H1 (cell line): Measurements from ENCODE around the gene GSG1L2. TPM values are rescaled to one million over a fixed set of nuclear protein-coding genes. Genes with fewer than 3 reads are reported as not detected.

Experiments used
- CTCF ChIA-PET: fragments of 300-600 bp; sonication (Branson Sonifier 250); formaldehyde crosslinking; loops from one replicate; lab custom pipeline; 2021; ENCODE audit not compliant: partially characterized antibody; lab: Charles Lee
- POLR2A ChIA-PET: fragments of 300-600 bp; sonication (Branson Sonifier 250); formaldehyde crosslinking; loops from one replicate; lab custom pipeline; 2021; ENCODE audit warnings: inconsistent platforms; ENCODE audit not compliant: partially characterized antibody; lab: Charles Lee
- DNase-seq, 2 experiments: peaks; one replicate each; pipeline versions ENCODE4 v3.0.0 to v3.0.0-alpha.2; 2010 to 2022; ENCODE audit warnings: low spot score in 2 of 2, low read depth in 1 of 2, mixed read lengths in 1 of 2
- FAIRE-seq: peaks from 2 replicates; lab custom pipeline; 2011; peaks lifted over from hg19 to GRCh38; lab: Jason Lieb, UNC
- H2AFZ ChIP-seq: 2 replicates; pipeline ENCODE4 v1.8.1; 2012; ENCODE audit warnings: low read length, inconsistent platforms
- H2AK5ac ChIP-seq: 2 replicates; pipeline ENCODE4 v1.6.1; 2013; ENCODE audit warnings: low read depth, low read length
- H2BK120ac ChIP-seq: replicated peaks from 2 replicates; pipeline ENCODE3; 2013; ENCODE audit warnings: low read depth, low read length, inconsistent platforms
- H2BK12ac ChIP-seq: 2 replicates; pipeline ENCODE4 v1.6.1; 2013; ENCODE audit warnings: low read depth, low read length
- H2BK15ac ChIP-seq: 2 replicates; pipeline ENCODE4 v1.6.1; 2013; ENCODE audit warnings: low read length
- H2BK20ac ChIP-seq: 2 replicates; pipeline ENCODE4 v1.6.1; 2013; ENCODE audit warnings: low read length
- H2BK5ac ChIP-seq: 2 replicates; pipeline ENCODE4 v1.6.1; 2013; ENCODE audit warnings: low read depth, low read length
- H3K14ac ChIP-seq: 2 replicates; pipeline ENCODE4 v1.6.1; 2013; ENCODE audit warnings: inconsistent platforms; ENCODE audit not compliant: insufficient read length
- H3K18ac ChIP-seq: 2 replicates; pipeline ENCODE4 v1.6.1; 2013; ENCODE audit warnings: low read length; ENCODE audit errors: extremely low read depth
- H3K23ac ChIP-seq: 2 replicates; pipeline ENCODE4 v1.6.1; 2013; ENCODE audit warnings: inconsistent platforms; ENCODE audit not compliant: insufficient read length
- H3K23me2 ChIP-seq: 2 replicates; pipeline ENCODE4 v1.6.1; 2013; ENCODE audit warnings: low read depth, low read length
- H3K27ac ChIP-seq: 2 replicates; pipeline ENCODE4 v1.6.1; 2011; ENCODE audit warnings: low read depth, low read length, inconsistent platforms
- H3K27me3 ChIP-seq, 4 experiments: replicated peaks in 1 of 4; 1 replicate in 1 of 4; 2 replicates in 3 of 4; pipeline versions ENCODE4 v1.6.1 to v1.8.1; 2011 to 2013; ENCODE audit warnings: low read length in 3 of 4, mild to moderate bottlenecking in 3 of 4, inconsistent platforms in 2 of 4, mixed read lengths in 2 of 4, moderate library complexity in 1 of 4; ENCODE audit not compliant: control insufficient read depth in 3 of 4, insufficient read depth in 3 of 4; ENCODE audit errors: extremely low read depth in 1 of 4
- H3K36me3 ChIP-seq, 4 experiments: 2 replicates each; pipeline versions ENCODE4 v1.6.1 to v1.8.1; 2011 to 2013; ENCODE audit warnings: mild to moderate bottlenecking in 4 of 4, low read length in 3 of 4, moderate library complexity in 2 of 4, control low read depth in 1 of 4, inconsistent platforms in 1 of 4; ENCODE audit not compliant: insufficient read depth in 4 of 4, control insufficient read depth in 2 of 4
- H3K4ac ChIP-seq: replicated peaks from 2 replicates; pipeline ENCODE3; 2013; ENCODE audit warnings: low read length, low read depth, mixed read lengths, inconsistent platforms; ENCODE audit not compliant: insufficient read length
- H3K4me1 ChIP-seq, 4 experiments: replicated peaks in 1 of 4; 1 replicate in 1 of 4; 2 replicates in 3 of 4; pipeline versions ENCODE4 v1.6.1 to v1.8.1; 2011 to 2013; ENCODE audit warnings: low read length in 3 of 4, inconsistent platforms in 2 of 4, mixed read lengths in 1 of 4; ENCODE audit not compliant: insufficient read depth in 4 of 4, control insufficient read depth in 3 of 4
- H3K4me2 ChIP-seq, 2 experiments: 2 replicates each; pipeline versions ENCODE4 v1.6.1 to v1.8.1; 2011 to 2013; ENCODE audit warnings: low read depth in 2 of 2, low read length in 2 of 2, control low read depth in 1 of 2, inconsistent platforms in 1 of 2, mild to moderate bottlenecking in 1 of 2; ENCODE audit not compliant: insufficient read depth in 1 of 2
- H3K4me3 ChIP-seq, 4 experiments: fragments of 200-600, 300-600 bp in 1 of 4; sonication (generic), shearing (Covaris generic), sonication (Bioruptor Twin) in 1 of 4; 2 replicates each; pipeline versions ENCODE4 v1.5.1 to v1.8.1; 2011 to 2016; ENCODE audit warnings: low read length in 4 of 4, low read depth in 3 of 4, control low read depth in 2 of 4, inconsistent platforms in 2 of 4, mild to moderate bottlenecking in 2 of 4, mixed read lengths in 1 of 4, moderate library complexity in 1 of 4; ENCODE audit not compliant: insufficient read depth in 2 of 4; ENCODE audit errors: extremely low read depth in 1 of 4
- H3K56ac ChIP-seq: replicated peaks from 2 replicates; pipeline ENCODE3; 2013; ENCODE audit warnings: low read depth, mild to moderate bottlenecking, mixed read lengths, low read length, inconsistent platforms; ENCODE audit not compliant: insufficient read length
- H3K79me1 ChIP-seq: 2 replicates; pipeline ENCODE4 v1.6.1; 2013; ENCODE audit warnings: low read depth, low read length, control low read depth
- H3K79me2 ChIP-seq, 2 experiments: 2 replicates each; pipeline versions ENCODE4 v1.6.1 to v1.8.1; 2012 to 2013; ENCODE audit warnings: low read length in 2 of 2, mild to moderate bottlenecking in 2 of 2, inconsistent platforms in 1 of 2; ENCODE audit not compliant: insufficient read depth in 2 of 2, control insufficient read depth in 1 of 2
- H3K9ac ChIP-seq, 4 experiments: replicated peaks in 1 of 4; 1 replicate in 1 of 4; 2 replicates in 3 of 4; pipeline versions ENCODE4 v1.6.1 to v1.8.1; 2011 to 2013; ENCODE audit warnings: low read depth in 3 of 4, low read length in 3 of 4, control low read depth in 2 of 4, mild to moderate bottlenecking in 2 of 4, moderate library complexity in 2 of 4, inconsistent platforms in 1 of 4; ENCODE audit errors: extremely low read depth in 1 of 4
- H3K9me3 ChIP-seq, 2 experiments: 2 replicates each; pipeline versions ENCODE4 v1.6.1 to v1.8.1; 2012 to 2013; ENCODE audit warnings: mild to moderate bottlenecking in 2 of 2, moderate library complexity in 2 of 2, control low read depth in 1 of 2, inconsistent platforms in 1 of 2, low read depth in 1 of 2, low read length in 1 of 2, mixed read lengths in 1 of 2; ENCODE audit not compliant: insufficient read depth in 2 of 2
- H4K20me1 ChIP-seq, 2 experiments: replicated peaks in 1 of 2; 2 replicates each; pipeline versions ENCODE3 to v1.8.1; 2011 to 2013; ENCODE audit warnings: inconsistent platforms in 2 of 2, low read length in 2 of 2, mild to moderate bottlenecking in 1 of 2; ENCODE audit not compliant: insufficient read depth in 2 of 2, control insufficient read depth in 1 of 2
- H4K5ac ChIP-seq: 2 replicates; pipeline ENCODE4 v1.6.1; 2013; ENCODE audit warnings: low read length, low read depth, mixed read lengths, inconsistent platforms; ENCODE audit not compliant: insufficient read length
- H4K8ac ChIP-seq: 2 replicates; pipeline ENCODE4 v1.8.0; 2013; ENCODE audit warnings: mild to moderate bottlenecking, moderate library complexity, low read length, inconsistent platforms; ENCODE audit not compliant: insufficient read depth; ENCODE audit errors: extremely low read depth
- H4K91ac ChIP-seq: replicated peaks from 2 replicates; pipeline ENCODE3; 2013; ENCODE audit warnings: low read length, mixed read lengths, inconsistent platforms; ENCODE audit not compliant: insufficient read length
- BACH1 ChIP-seq: IDR thresholded peaks from 2 replicates; pipeline ENCODE4 v1.6.1; 2012; ENCODE audit warnings: low read length, improper control_type of control experiment
- CHD1 ChIP-seq: IDR thresholded peaks from 2 replicates; pipeline ENCODE4 v1.6.1; 2012; ENCODE audit warnings: low read depth, low read length, improper control_type of control experiment
- CREB1 ChIP-seq: IDR thresholded peaks from 2 replicates; pipeline ENCODE4 v1.6.1; 2012; ENCODE audit warnings: inconsistent platforms
- E2F6 ChIP-seq: IDR thresholded peaks from 2 replicates; pipeline ENCODE4 v1.6.1; 2012; ENCODE audit warnings: inconsistent platforms
- KDM1A ChIP-seq: fragments of 200-600, 300-600 bp; sonication (generic); IDR thresholded peaks from 2 replicates; pipeline ENCODE4 v1.7.1; 2016; ENCODE audit warnings: mild to moderate bottlenecking, low read length, borderline replicate concordance
- KDM4A ChIP-seq: IDR thresholded peaks from one replicate; pipeline ENCODE4 v1.7.1; 2012; ENCODE audit warnings: low read depth, mild to moderate bottlenecking, moderate library complexity, low read length, inconsistent platforms; ENCODE audit not compliant: severe bottlenecking
- NANOG ChIP-seq: IDR thresholded peaks from 2 replicates; pipeline ENCODE4 v1.6.1; 2011; ENCODE audit warnings: low read length, low read depth, mild to moderate bottlenecking, inconsistent platforms; ENCODE audit not compliant: insufficient read depth, poor library complexity, severe bottlenecking
- NRF1 ChIP-seq: IDR thresholded peaks from 2 replicates; pipeline ENCODE4 v1.6.1; 2011; ENCODE audit warnings: mild to moderate bottlenecking, low read depth, low read length, improper control_type of control experiment
- RFX5 ChIP-seq: IDR thresholded peaks from 2 replicates; pipeline ENCODE4 v1.6.1; 2011; ENCODE audit warnings: low read depth, low read length, improper control_type of control experiment, borderline replicate concordance
- SIX5 ChIP-seq: IDR thresholded peaks from 2 replicates; pipeline ENCODE4 v1.6.1; 2011; ENCODE audit warnings: mild to moderate bottlenecking, low read depth, low read length
- SP1 ChIP-seq: IDR thresholded peaks from 2 replicates; pipeline ENCODE4 v1.6.1; 2011; ENCODE audit warnings: low read depth, low read length
- TCF12 ChIP-seq: IDR thresholded peaks from 2 replicates; pipeline ENCODE4 v1.6.1; 2011; ENCODE audit warnings: low read depth, mild to moderate bottlenecking, low read length
- USF2 ChIP-seq: IDR thresholded peaks from 2 replicates; pipeline ENCODE4 v1.6.1; 2011; ENCODE audit warnings: low read length, improper control_type of control experiment
- YY1 ChIP-seq: IDR thresholded peaks from 2 replicates; pipeline ENCODE4 v1.6.1; 2011; ENCODE audit warnings: low read depth, mild to moderate bottlenecking, low read length
- WGBS, 2 experiments: shearing (Covaris generic) in 1 of 2; methylation state at CpG; one replicate each; pipeline versions ENCODE4 v1.1.6 to v1.1.7; 2013 to 2015; ENCODE audit warnings: low lambda C conversion rate in 2 of 2, mixed read lengths in 2 of 2, inconsistent platforms in 1 of 2, low coverage in 1 of 2, missing lambda C conversion rate in 1 of 2; ENCODE audit not compliant: insufficient replicate concordance in 2 of 2, insufficient coverage in 1 of 2, insufficient read length in 1 of 2; ENCODE audit errors: extremely low coverage in 1 of 2, missing lambda C conversion rate in 1 of 2; 5-methylcytosine and 5-hydroxymethylcytosine counted together
- polyA plus RNA-seq, 7 experiments: library from polyadenylated mRNA; depleted of rRNA in 3 of 7; stranded (reverse) in 5 of 7; unstranded in 2 of 7; fragments of >200 nt in 5 of 7; fragments of 200-250 nt in 2 of 7; gene quantifications; 1 replicate in 5 of 7; 2 replicates in 1 of 7; 4 replicates in 1 of 7; pipeline versions ENCODE4 v1.2.1 to v1.2.3, GENCODE V29; 2011 to 2013; ENCODE audit warnings: missing spikeins in 2 of 7, mixed read lengths in 2 of 7
- total RNA-seq: library from RNA; stranded (reverse); fragmentation: NEBNext Ultra II Directional; extraction: Animal tissue kit (Norgen Biotek cat#: 25700); gene quantifications from 2 replicates; pipeline ENCODE4 v1.2.1, GENCODE V29; 2021

Gene GSG1L2
- total and polyA plus RNA-seq, 2 of the 8 experiments (the other 6 are each of a cell fraction or from before 2014, with no cell fraction given), result not detected

- Histone ChIP-seq H2BK12ac (no peak overlapping the region; the same call in 1 of the 2 replicates), H3K56ac (no peak overlapping the region)
- TF ChIP-seq SIX5 (no peak), KDM4A (no peak), KDM1A (no peak), NANOG (no peak), YY1 (no peak), E2F6 (no peak), CREB1 (no peak), SP1 (no peak), USF2 (no peak), CHD1 (no peak), RFX5 (no peak), TCF12 (no peak), BACH1 (no peak), NRF1 (no peak)
Measured at GRCh38 chr17:9776911-9777310, 45.0 kb downstream of the GSG1L2 start.

More at GRCh38 chr17:9776911-9777310, 45.0 kb downstream of the GSG1L2 start:
- H3K4me3 ChIP-seq, result no peak overlapping the region
- H3K9me3 ChIP-seq, result no peaks in the 10 kb centered on the region
- H4K8ac ChIP-seq, result no peak overlapping the region; the same call in 1 of the 2 replicates
- no peaks in the 10 kb centered on the region for H4K20me1 ChIP-seq
- WGBS, 2 experiments, result 94% methylated on average over 8 of the region's 9 CpGs; no CpG with 5 or more reads in 1 of the 2 experiments
- H4K5ac ChIP-seq, result no peak overlapping the region
- no peak overlapping the region for H2BK20ac ChIP-seq
- no peak overlapping the region for H2BK5ac ChIP-seq
- H3K79me1 ChIP-seq, result no peaks in the 10 kb centered on the region
- CTCF ChIA-PET, result interaction anchor here (0.6 kb wide), 1 partner anchor 8 kb away, joined by 4 read pairs; no protein-coding TSS in a partner anchor
- H3K4me2 ChIP-seq, result no peak overlapping the region
- no peak overlapping the region for H4K91ac ChIP-seq
- H3K4ac ChIP-seq, result no peak overlapping the region
- no peaks in the 10 kb centered on the region for H3K36me3 ChIP-seq
- H3K18ac ChIP-seq, result no peak overlapping the region
- no peaks in the 10 kb centered on the region for H3K4me1 ChIP-seq
- no peak overlapping the region for H3K27ac ChIP-seq
- no peak overlapping the region for H3K14ac ChIP-seq
- no peaks in the 10 kb centered on the region for H3K27me3 ChIP-seq
- DNase-seq (no peak), FAIRE-seq (no peak)
- no peaks in the 10 kb centered on the region for H3K79me2 ChIP-seq
- H2AK5ac ChIP-seq, result no peak overlapping the region
- no peak overlapping the region for H2AFZ ChIP-seq
- H2BK120ac ChIP-seq, result no peak overlapping the region
- H3K23me2 ChIP-seq, result no peaks in the 10 kb centered on the region
- POLR2A ChIA-PET, result no interaction called here
- H3K23ac ChIP-seq, result no peak overlapping the region
- no peak overlapping the region for H2BK15ac ChIP-seq
- no peak overlapping the region for H3K9ac ChIP-seq
